WTC11 (cell line): Measurements from ENCODE around the gene MED22. TPM values are rescaled to one million over a fixed set of nuclear protein-coding genes. Genes with fewer than 3 reads are reported as not detected.

Experiments
- AFF4 ChIP-seq: sonication (generic); formaldehyde crosslinking; IDR thresholded peaks from 2 replicates; pipeline ENCODE4 v1.8.1; 2023; ENCODE audit warnings: mild to moderate bottlenecking, missing genetic modification reagents, borderline replicate concordance
- ATF1 ChIP-seq: sonication (generic); formaldehyde crosslinking; IDR thresholded peaks from 2 replicates; pipeline ENCODE4 v1.8.1; 2023; ENCODE audit warnings: mild to moderate bottlenecking, moderate library complexity, missing genetic modification reagents
- CREM ChIP-seq: sonication (generic); formaldehyde crosslinking; IDR thresholded peaks from 2 replicates; pipeline ENCODE4 v1.8.1; 2022; ENCODE audit warnings: mild to moderate bottlenecking, missing genetic modification reagents, moderate library complexity
- CTCF ChIP-seq: fragments of 200-600 bp; IDR thresholded peaks from 2 replicates; pipeline ENCODE4 v1.8.0; 2022; ENCODE audit warnings: antibody characterized with exemption
- ERG ChIP-seq: fragments of 250-450 bp; sonication (Bioruptor Pico); IDR thresholded peaks from 2 replicates; pipeline ENCODE4 v1.8.0; 2021; ENCODE audit warnings: mild to moderate bottlenecking
- IRF1 ChIP-seq: sonication (generic); formaldehyde crosslinking; IDR thresholded peaks from 2 replicates; pipeline ENCODE4 v1.8.0; 2023; ENCODE audit warnings: missing genetic modification reagents
- JAZF1 ChIP-seq: fragments of 250-450 bp; sonication (Bioruptor Pico); IDR thresholded peaks from 2 replicates; pipeline ENCODE4 v1.9.0; 2021; ENCODE audit warnings: moderate library complexity, mild to moderate bottlenecking, inconsistent platforms
- NFYB ChIP-seq: sonication (generic); formaldehyde crosslinking; conservative IDR thresholded peaks from 2 replicates; pipeline ENCODE4 v1.8.0; 2022; ENCODE audit warnings: low read depth, missing genetic modification reagents
- OVOL2 ChIP-seq: fragments of 250-450 bp; sonication (Bioruptor Pico); IDR thresholded peaks from 2 replicates; pipeline ENCODE4 v1.9.0; 2021; ENCODE audit warnings: mild to moderate bottlenecking, borderline replicate concordance
- PREB ChIP-seq: sonication (generic); formaldehyde crosslinking; IDR thresholded peaks from 2 replicates; pipeline ENCODE4 v1.8.1; 2022; ENCODE audit warnings: mild to moderate bottlenecking, missing genetic modification reagents, moderate library complexity, borderline replicate concordance
- PRRX2 ChIP-seq: fragments of 250-450 bp; sonication (Bioruptor Pico); IDR thresholded peaks from 2 replicates; pipeline ENCODE4 v1.8.0; 2021; ENCODE audit warnings: mild to moderate bottlenecking
- TP53 ChIP-seq: sonication (generic); formaldehyde crosslinking; IDR thresholded peaks from 2 replicates; pipeline ENCODE4 v1.8.1; 2023; ENCODE audit warnings: mild to moderate bottlenecking, missing genetic modification reagents
- ZBTB21 ChIP-seq: sonication (generic); formaldehyde crosslinking; IDR thresholded peaks from 2 replicates; pipeline ENCODE4 v1.8.1; 2023; ENCODE audit warnings: mild to moderate bottlenecking, missing genetic modification reagents, borderline replicate concordance
- ZNF281 ChIP-seq: sonication (generic); formaldehyde crosslinking; IDR thresholded peaks from 2 replicates; pipeline ENCODE4 v1.8.0; 2023; ENCODE audit warnings: mild to moderate bottlenecking, missing genetic modification reagents
- ZNF317 ChIP-seq: sonication (generic); formaldehyde crosslinking; IDR thresholded peaks from 2 replicates; pipeline ENCODE4 v1.8.1; 2023; ENCODE audit warnings: low read depth, mild to moderate bottlenecking, moderate library complexity, missing genetic modification reagents, borderline replicate concordance
- ZNF425 ChIP-seq: fragments of 250-450 bp; sonication (Bioruptor Pico); conservative IDR thresholded peaks from 2 replicates; pipeline ENCODE4 v1.9.0; 2021; ENCODE audit warnings: mild to moderate bottlenecking
- ZNF532 ChIP-seq: fragments of 250-450 bp; sonication (Bioruptor Pico); IDR thresholded peaks from 2 replicates; pipeline ENCODE4 v1.9.0; 2021; ENCODE audit warnings: mild to moderate bottlenecking, borderline replicate concordance
- total RNA-seq: library from RNA; stranded (reverse); gene quantifications from 3 replicates; pipeline ENCODE4 v1.2.3, GENCODE V29; 2021

Gene MED22
- total RNA-seq, 1 experiment from 2014 or later, result 59.5 TPM

GRCh38 chr9:133335924-133336811 lies 11.8 kb downstream of the MED22 start, which contains the start of gene SURF6 (continued):
- TF ChIP-seq TP53 (CRISPR knock-in tag) (peak; percentile 80), PRRX2 (no peak), ZNF317 (CRISPR knock-in tag) (no peak), NFYB (CRISPR knock-in tag) (peak; percentile 38; the same call in 1 of the 2 replicates), AFF4 (CRISPR knock-in tag) (peak; percentile 95), ZNF281 (CRISPR knock-in tag) (0 out of 2 replicates have a peak, but pooled peaks have one; percentile 70), ZBTB21 (peak; percentile 93), ATF1 (CRISPR knock-in tag) (0 out of 2 replicates have a peak, but pooled peaks have one; percentile 65), OVOL2 (CRISPR knock-in tag) (no peak), PREB (CRISPR knock-in tag) (no peak), CTCF (no peak), IRF1 (CRISPR knock-in tag) (peak; percentile 84; the same call in 1 of the 2 replicates), ZNF425 (0 out of 2 replicates have a peak, but pooled peaks have one; percentile 7), JAZF1 (CRISPR knock-in tag) (no peak), ERG (peak; percentile 28; the same call in 1 of the 2 replicates), CREM (CRISPR knock-in tag) (peak; percentile 70), ZNF532 (CRISPR knock-in tag) (no peak)
